HepG2 (cell line): ENCODE measurements around the gene PTCD1. TPM values are rescaled to one million over a fixed set of nuclear protein-coding genes. Genes with fewer than 3 reads are reported as not detected.

Experiments used
- AGO2 ChIP-seq: fragments of 200-400 bp; formaldehyde crosslinking; optimal IDR thresholded peaks from 2 replicates; pipeline ENCODE3; 2017; ENCODE audit warnings: mild to moderate bottlenecking, low read depth, low read length, moderate library complexity
- BCLAF1 ChIP-seq: fragments of 450-650 bp; IDR thresholded peaks from 2 replicates; pipeline ENCODE4 v1.6.1; 2017; ENCODE audit warnings: mild to moderate bottlenecking
- CEBPB ChIP-seq: IDR thresholded peaks from 2 replicates; pipeline ENCODE4 v1.6.1; 2011; ENCODE audit warnings: low read depth, low read length, improper control_type of control experiment, borderline replicate concordance
- CEBPG ChIP-seq: IDR thresholded peaks from 2 replicates; pipeline ENCODE4 v1.6.1; 2016
- FUBP1 ChIP-seq: sonication (generic); formaldehyde crosslinking; IDR thresholded peaks from 2 replicates; pipeline ENCODE4 v1.5.1; 2020; ENCODE audit warnings: missing genetic modification reagents, mild to moderate bottlenecking, borderline replicate concordance
- GPBP1L1 ChIP-seq: sonication (generic); formaldehyde crosslinking; IDR thresholded peaks from 2 replicates; pipeline ENCODE4 v1.5.0; 2020; ENCODE audit warnings: mild to moderate bottlenecking, missing genetic modification reagents
- KLF16 ChIP-seq, 2 experiments: sonication (generic) in 1 of 2; formaldehyde crosslinking in 1 of 2; IDR thresholded peaks; 2 replicates each; pipeline versions ENCODE4 v1.6.1 to v1.8.0; 2016 to 2023; ENCODE audit warnings: missing genetic modification reagents in 2 of 2, missing compliant biosample characterization in 1 of 2
- MED13 ChIP-seq: sonication (generic); formaldehyde crosslinking; IDR thresholded peaks from 2 replicates; pipeline ENCODE4 v1.5.0; 2020; ENCODE audit warnings: missing genetic modification reagents
- MYNN ChIP-seq: sonication (generic); formaldehyde crosslinking; IDR thresholded peaks from 2 replicates; pipeline ENCODE4 v1.4.0; 2020; ENCODE audit warnings: mild to moderate bottlenecking, low read depth, missing genetic modification reagents
- NBN ChIP-seq: fragments of 450-650 bp; conservative IDR thresholded peaks from 2 replicates; pipeline ENCODE4 v1.6.1; 2017
- PCBP1 ChIP-seq: fragments of 200-400 bp; formaldehyde crosslinking; IDR thresholded peaks from 2 replicates; pipeline ENCODE4 v1.6.1; 2017; ENCODE audit warnings: mild to moderate bottlenecking, low read depth, low read length, borderline replicate concordance
- SAFB2 ChIP-seq: sonication (generic); formaldehyde crosslinking; IDR thresholded peaks from 2 replicates; pipeline ENCODE4 v1.5.1; 2020; ENCODE audit warnings: missing genetic modification reagents, low read depth, mild to moderate bottlenecking, borderline replicate concordance
- ZBTB2 ChIP-seq: sonication (generic); formaldehyde crosslinking; IDR thresholded peaks from 2 replicates; pipeline ENCODE4 v1.8.0; 2022; ENCODE audit warnings: low read depth, missing genetic modification reagents
- ZNF512B ChIP-seq: sonication (generic); formaldehyde crosslinking; IDR thresholded peaks from 2 replicates; pipeline ENCODE4 v1.5.1; 2020; ENCODE audit warnings: missing genetic modification reagents, mild to moderate bottlenecking, borderline replicate concordance
- ZNF543 ChIP-seq: sonication (generic); formaldehyde crosslinking; IDR thresholded peaks from 2 replicates; pipeline ENCODE4 v1.4.0; 2020; ENCODE audit warnings: mild to moderate bottlenecking, missing genetic modification reagents
- ZNF589 ChIP-seq: sonication (generic); formaldehyde crosslinking; conservative IDR thresholded peaks from 2 replicates; pipeline ENCODE4 v1.8.0; 2022; ENCODE audit warnings: mild to moderate bottlenecking, moderate library complexity, missing genetic modification reagents
- ZNF781 ChIP-seq: sonication (generic); formaldehyde crosslinking; IDR thresholded peaks from 2 replicates; pipeline ENCODE4 v1.5.1; 2020; ENCODE audit warnings: borderline replicate concordance, mild to moderate bottlenecking, missing genetic modification reagents; ENCODE audit errors: not compliant biosample characterization
- polyA plus RNA-seq, 8 experiments: library from polyadenylated mRNA; depleted of rRNA in 3 of 8; stranded (reverse) in 7 of 8; unstranded in 1 of 8; fragments of >200 nt; fragmentation: Illumina TruSeq in 4 of 8; extraction: Trizol in 4 of 8; gene quantifications; 2 replicates each; pipeline versions ENCODE4 v1.2.1 to v1.2.3, GENCODE V29; 2011 to 2016; ENCODE audit warnings: low read depth in 4 of 8, missing spikeins in 1 of 8, mixed read lengths in 1 of 8; ENCODE audit not compliant: insufficient read depth in 1 of 8
- total RNA-seq, 5 experiments: library from RNA; depleted of rRNA; stranded (reverse); fragments of >200 nt; fragmentation: Illumina TruSeq; extraction: Trizol; gene quantifications; 2 replicates each; pipeline ENCODE4 v1.2.3, GENCODE V29; 2016; ENCODE audit warnings: low read depth in 1 of 5

Gene PTCD1
- total and polyA plus RNA-seq, 2 of the 13 experiments (the other 11 are each of a cell fraction or from before 2014, with no cell fraction given): 3.0 to 8.4 TPM

- TF ChIP-seq PCBP1 (no peak), CEBPB (peak; percentile 100), ZNF543 (CRISPR knock-in tag) (peak; percentile 68; the same call in 1 of the 2 replicates), FUBP1 (CRISPR knock-in tag) (no peak), ZNF589 (CRISPR knock-in tag) (peak; percentile 76; the same call in 1 of the 2 replicates), BCLAF1 (no peak), ZNF512B (CRISPR knock-in tag) (no peak), CEBPG (CRISPR knock-in tag) (peak; percentile 100), MYNN (CRISPR knock-in tag) (peak; percentile 61; the same call in 1 of the 2 replicates), ZNF781 (no peak), AGO2 (peak; percentile 81), MED13 (0 out of 2 replicates have a peak, but pooled peaks have one; percentile 34), NBN (no peak), GPBP1L1 (CRISPR knock-in tag) (no peak), ZBTB2 (CRISPR knock-in tag) (peak; percentile 89), KLF16 (CRISPR knock-in tag; IDR thresholded peaks at IDR 0.05) (peak in 1 of 2 experiments; percentile 93; a peak in 2 of 4 replicates), SAFB2 (CRISPR knock-in tag) (peak; percentile 37; the same call in 1 of the 2 replicates)
These were observed 30.0 kb downstream of the PTCD1 start, which contains the start of the genes BUD31 and PDAP1 (continued) for GRCh38 chr7:99408379-99409191.
